ENCODE data around the gene PLS3. TPM values are rescaled to one million over a fixed set of nuclear protein-coding genes. Genes with fewer than 3 reads are reported as not detected.
A peak's percentile ranks its signal among the peaks of the same experiment; 100 is the strongest.

Gene PLS3
- total and polyA plus RNA-seq, 2 of the 13 experiments (the other 11 are each of a cell fraction or from before 2014, with no cell fraction given), result 55.7 to 99.9 TPM

DNA sequence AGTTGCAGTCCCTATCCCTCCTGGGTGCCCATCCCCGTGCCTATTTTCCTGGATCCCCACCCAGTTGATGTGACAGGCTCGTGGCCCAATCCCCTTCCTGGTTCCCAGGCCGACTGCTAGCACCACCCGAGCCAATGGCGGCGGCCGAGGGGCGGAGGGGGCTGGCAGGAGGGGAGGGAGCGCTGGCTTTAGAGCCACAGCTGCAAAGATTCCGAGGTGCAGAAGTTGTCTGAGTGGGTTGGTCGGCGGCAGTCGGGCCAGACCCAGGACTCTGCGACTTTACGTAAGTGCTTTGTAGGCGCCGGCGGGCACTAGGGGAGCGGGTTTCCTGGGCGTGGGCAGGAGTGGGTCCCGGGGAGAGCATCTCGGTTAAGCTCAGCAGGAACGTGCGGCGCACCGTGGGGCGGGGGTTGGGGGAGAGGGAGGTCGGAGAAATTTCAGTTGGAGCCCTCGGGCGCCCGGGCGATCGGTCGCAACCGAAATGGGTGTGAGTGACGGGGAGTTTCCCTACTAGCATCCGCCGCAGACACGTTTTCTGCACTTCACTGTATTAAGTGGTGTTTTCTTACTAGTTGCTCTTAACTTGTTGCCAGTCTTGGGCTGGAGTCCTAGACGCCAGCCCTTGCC lies at the start of gene PLS3 (continued):
- TF ChIP-seq, protein P1, sequence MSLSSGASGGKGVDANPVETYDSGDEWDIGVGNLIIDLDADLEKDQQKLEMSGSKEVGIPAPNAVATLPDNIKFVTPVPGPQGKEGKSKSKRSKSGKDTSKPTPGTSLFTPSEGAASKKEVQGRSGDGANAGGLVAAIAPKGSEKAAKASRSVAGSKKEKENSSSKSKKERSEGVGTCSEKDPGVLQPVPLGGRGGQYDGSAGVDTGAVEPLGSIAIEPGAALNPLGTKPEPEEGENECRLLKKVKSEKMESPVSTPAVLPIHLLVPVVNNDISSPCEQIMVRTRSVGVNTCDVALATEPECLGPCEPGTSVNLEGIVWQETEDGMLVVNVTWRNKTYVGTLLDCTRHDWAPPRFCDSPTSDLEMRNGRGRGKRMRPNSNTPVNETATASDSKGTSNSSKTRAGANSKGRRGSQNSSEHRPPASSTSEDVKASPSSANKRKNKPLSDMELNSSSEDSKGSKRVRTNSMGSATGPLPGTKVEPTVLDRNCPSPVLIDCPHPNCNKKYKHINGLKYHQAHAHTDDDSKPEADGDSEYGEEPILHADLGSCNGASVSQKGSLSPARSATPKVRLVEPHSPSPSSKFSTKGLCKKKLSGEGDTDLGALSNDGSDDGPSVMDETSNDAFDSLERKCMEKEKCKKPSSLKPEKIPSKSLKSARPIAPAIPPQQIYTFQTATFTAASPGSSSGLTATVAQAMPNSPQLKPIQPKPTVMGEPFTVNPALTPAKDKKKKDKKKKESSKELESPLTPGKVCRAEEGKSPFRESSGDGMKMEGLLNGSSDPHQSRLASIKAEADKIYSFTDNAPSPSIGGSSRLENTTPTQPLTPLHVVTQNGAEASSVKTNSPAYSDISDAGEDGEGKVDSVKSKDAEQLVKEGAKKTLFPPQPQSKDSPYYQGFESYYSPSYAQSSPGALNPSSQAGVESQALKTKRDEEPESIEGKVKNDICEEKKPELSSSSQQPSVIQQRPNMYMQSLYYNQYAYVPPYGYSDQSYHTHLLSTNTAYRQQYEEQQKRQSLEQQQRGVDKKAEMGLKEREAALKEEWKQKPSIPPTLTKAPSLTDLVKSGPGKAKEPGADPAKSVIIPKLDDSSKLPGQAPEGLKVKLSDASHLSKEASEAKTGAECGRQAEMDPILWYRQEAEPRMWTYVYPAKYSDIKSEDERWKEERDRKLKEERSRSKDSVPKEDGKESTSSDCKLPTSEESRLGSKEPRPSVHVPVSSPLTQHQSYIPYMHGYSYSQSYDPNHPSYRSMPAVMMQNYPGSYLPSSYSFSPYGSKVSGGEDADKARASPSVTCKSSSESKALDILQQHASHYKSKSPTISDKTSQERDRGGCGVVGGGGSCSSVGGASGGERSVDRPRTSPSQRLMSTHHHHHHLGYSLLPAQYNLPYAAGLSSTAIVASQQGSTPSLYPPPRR (CRISPR knock-in tag; IDR thresholded peaks at IDR 0.05; ENCODE audit: borderline replicate concordance), result no peak
- no peak for TF ChIP-seq ZSCAN12 (CRISPR knock-in tag; IDR thresholded peaks at IDR 0.05)
- TF ChIP-seq, protein P2, sequence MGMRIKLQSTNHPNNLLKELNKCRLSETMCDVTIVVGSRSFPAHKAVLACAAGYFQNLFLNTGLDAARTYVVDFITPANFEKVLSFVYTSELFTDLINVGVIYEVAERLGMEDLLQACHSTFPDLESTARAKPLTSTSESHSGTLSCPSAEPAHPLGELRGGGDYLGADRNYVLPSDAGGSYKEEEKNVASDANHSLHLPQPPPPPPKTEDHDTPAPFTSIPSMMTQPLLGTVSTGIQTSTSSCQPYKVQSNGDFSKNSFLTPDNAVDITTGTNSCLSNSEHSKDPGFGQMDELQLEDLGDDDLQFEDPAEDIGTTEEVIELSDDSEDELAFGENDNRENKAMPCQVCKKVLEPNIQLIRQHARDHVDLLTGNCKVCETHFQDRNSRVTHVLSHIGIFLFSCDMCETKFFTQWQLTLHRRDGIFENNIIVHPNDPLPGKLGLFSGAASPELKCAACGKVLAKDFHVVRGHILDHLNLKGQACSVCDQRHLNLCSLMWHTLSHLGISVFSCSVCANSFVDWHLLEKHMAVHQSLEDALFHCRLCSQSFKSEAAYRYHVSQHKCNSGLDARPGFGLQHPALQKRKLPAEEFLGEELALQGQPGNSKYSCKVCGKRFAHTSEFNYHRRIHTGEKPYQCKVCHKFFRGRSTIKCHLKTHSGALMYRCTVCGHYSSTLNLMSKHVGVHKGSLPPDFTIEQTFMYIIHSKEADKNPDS (CRISPR knock-in tag; IDR thresholded peaks at IDR 0.05), result no peak
- no peak for TF ChIP-seq TRAFD1 (CRISPR knock-in tag; IDR thresholded peaks at IDR 0.05; ENCODE audit: borderline replicate concordance)
- no peak for TF ChIP-seq ZNF224 (CRISPR knock-in tag; IDR thresholded peaks at IDR 0.05)
- TF ChIP-seq SPEN (CRISPR knock-in tag; IDR thresholded peaks at IDR 0.05; ENCODE audit: low read depth), result 0 out of 2 replicates have a peak, but pooled peaks have one; percentile 7
- no peak for TF ChIP-seq CBFB (CRISPR knock-in tag; IDR thresholded peaks at IDR 0.05)
- TF ChIP-seq, protein P3, sequence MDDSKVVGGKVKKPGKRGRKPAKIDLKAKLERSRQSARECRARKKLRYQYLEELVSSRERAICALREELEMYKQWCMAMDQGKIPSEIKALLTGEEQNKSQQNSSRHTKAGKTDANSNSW (CRISPR knock-in tag; IDR thresholded peaks at IDR 0.05; ENCODE audit: borderline replicate concordance), result no peak
- no peak for TF ChIP-seq CC2D1A (CRISPR knock-in tag; IDR thresholded peaks at IDR 0.05)
- no peak for TF ChIP-seq HINFP (CRISPR knock-in tag; IDR thresholded peaks at IDR 0.05; ENCODE audit: low read depth)
- TF ChIP-seq ZNF879 (CRISPR knock-in tag; IDR thresholded peaks at IDR 0.05), result no peak
- no peak for TF ChIP-seq XRCC5 (optimal IDR thresholded peaks at IDR 0.05; ENCODE audit: low read length)
- no peak for TF ChIP-seq HES4 (CRISPR knock-in tag; IDR thresholded peaks at IDR 0.05; ENCODE audit: borderline replicate concordance)
- TF ChIP-seq, protein P4, sequence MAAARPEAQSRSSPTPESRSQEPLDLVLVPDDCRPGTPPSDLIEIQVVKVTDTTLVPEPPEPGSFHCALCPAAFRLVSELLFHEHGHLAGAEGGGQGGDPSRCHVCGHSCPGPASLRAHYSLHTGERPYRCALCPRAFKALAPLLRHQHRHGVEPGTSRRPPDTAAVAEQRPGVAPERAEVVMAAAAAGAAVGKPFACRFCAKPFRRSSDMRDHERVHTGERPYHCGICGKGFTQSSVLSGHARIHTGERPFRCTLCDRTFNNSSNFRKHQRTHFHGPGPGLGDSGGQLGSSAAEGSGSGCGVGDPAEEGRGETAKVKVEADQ (CRISPR knock-in tag; IDR thresholded peaks at IDR 0.05; ENCODE audit: borderline replicate concordance), result no peak
- TF ChIP-seq JUN (CRISPR knock-in tag; IDR thresholded peaks at IDR 0.05), result no peak
- TF ChIP-seq ZNF124 (CRISPR knock-in tag; IDR thresholded peaks at IDR 0.05), result no peak
